GM18517 (cell line): ENCODE results near the gene TRPM2.

ENCODE experiments used
- ATAC-seq: cut with Tn5 transposase; IDR thresholded peaks from one replicate; pipeline ENCODE4 v1.9.1; 2021; ENCODE audit warnings: mild to moderate bottlenecking, moderate library complexity; ENCODE audit not compliant: unreplicated experiment

Gene TRPM2

GRCh38 chr21:44424608-44425306 lies 71.3 kb downstream of the TRPM2 start:
- no peak for ATAC-seq

GRCh38 chr21:44425307-44425894 lies 72.0 kb downstream of the TRPM2 start:
- no peak for ATAC-seq

- ATAC-seq, result no peak
Measured at GRCh38 chr21:44425895-44426662, 72.7 kb downstream of the TRPM2 start.

- no peak for ATAC-seq
Measured at GRCh38 chr21:44426663-44427191, 73.3 kb downstream of the TRPM2 start.

- ATAC-seq, result no peak
Measured at GRCh38 chr21:44427241-44428120, 74.1 kb downstream of the TRPM2 start.

- ATAC-seq, result no peak
Measured at GRCh38 chr21:44428281-44428960, 75.0 kb downstream of the TRPM2 start.

GRCh38 chr21:44429894-44430293 lies 76.5 kb downstream of the TRPM2 start:
- no peak for ATAC-seq

- no peak for ATAC-seq
Measured at GRCh38 chr21:44431300-44431699, 77.9 kb downstream of the TRPM2 start.

GRCh38 chr21:44432841-44433790 lies 79.7 kb downstream of the TRPM2 start:
- ATAC-seq, result no peak

- no peak for ATAC-seq
Measured at GRCh38 chr21:44433791-44434567, 80.6 kb downstream of the TRPM2 start.

- ATAC-seq, result no peak
Measured at GRCh38 chr21:44434568-44434925, 81.1 kb downstream of the TRPM2 start.

- ATAC-seq, result no peak
Measured at GRCh38 chr21:44434936-44435635, 81.7 kb downstream of the TRPM2 start.

GRCh38 chr21:44436111-44436611 lies 82.7 kb downstream of the TRPM2 start:
- no peak for ATAC-seq

GRCh38 chr21:44436958-44437357 lies 83.5 kb downstream of the TRPM2 start:
- ATAC-seq, result no peak

GRCh38 chr21:44437371-44437695 lies 83.9 kb downstream of the TRPM2 start:
- ATAC-seq, result no peak

GRCh38 chr21:44437696-44438431 lies 84.4 kb downstream of the TRPM2 start:
- ATAC-seq, result no peak
